Mesenchymal stem cell (in vitro differentiated cells and primary cell): Measurements from ENCODE around the gene CYP19A1.

ENCODE experiments used
- DNase-seq: peaks from one replicate; pipeline ENCODE4 v3.0.0-alpha.2; 2013
- H2AFZ ChIP-seq: one replicate; pipeline ENCODE4 v1.6.1; 2013; ENCODE audit warnings: low read depth, mild to moderate bottlenecking, control low read depth, inconsistent platforms, low read length, moderate library complexity
- H2AK5ac ChIP-seq: 2 replicates; pipeline ENCODE4 v1.6.1; 2013; ENCODE audit warnings: low read length, moderate library complexity, mild to moderate bottlenecking, inconsistent platforms; ENCODE audit not compliant: severe bottlenecking
- H2BK120ac ChIP-seq: one replicate; pipeline ENCODE4 v1.6.1; 2013; ENCODE audit warnings: low read depth, mild to moderate bottlenecking, inconsistent platforms, low read length, moderate library complexity
- H2BK12ac ChIP-seq, 2 experiments: one replicate each; pipeline ENCODE4 v1.6.1; 2013; ENCODE audit warnings: inconsistent platforms in 2 of 2, low read length in 2 of 2, mild to moderate bottlenecking in 2 of 2, moderate library complexity in 2 of 2, control low read depth in 1 of 2
- H2BK15ac ChIP-seq: one replicate; pipeline ENCODE4 v1.6.1; 2013; ENCODE audit warnings: mild to moderate bottlenecking, low read depth, inconsistent platforms; ENCODE audit not compliant: poor library complexity, severe bottlenecking
- H2BK5ac ChIP-seq: 2 replicates; pipeline ENCODE4 v1.6.1; 2013; ENCODE audit warnings: low read depth, mild to moderate bottlenecking, low read length, control low read depth, inconsistent platforms; ENCODE audit not compliant: poor library complexity, severe bottlenecking
- H3K14ac ChIP-seq, 2 experiments: one replicate each; pipeline ENCODE4 v1.6.1; 2013; ENCODE audit warnings: inconsistent platforms in 2 of 2, low read length in 2 of 2, control low read depth in 1 of 2, mild to moderate bottlenecking in 1 of 2, moderate library complexity in 1 of 2
- H3K18ac ChIP-seq, 2 experiments: one replicate each; pipeline ENCODE4 v1.6.1; 2013; ENCODE audit warnings: inconsistent platforms in 2 of 2, low read length in 2 of 2, control low read depth in 1 of 2, low read depth in 1 of 2, mild to moderate bottlenecking in 1 of 2
- H3K23ac ChIP-seq, 2 experiments: one replicate each; pipeline ENCODE4 v1.6.1; 2013; ENCODE audit warnings: inconsistent platforms in 2 of 2, low read length in 2 of 2, mild to moderate bottlenecking in 2 of 2, moderate library complexity in 2 of 2, control low read depth in 1 of 2
- H3K27ac ChIP-seq: 2 replicates; pipeline ENCODE4 v1.5.1; 2013; ENCODE audit warnings: mild to moderate bottlenecking, moderate library complexity, low read length, control low read depth, inconsistent platforms; ENCODE audit not compliant: poor library complexity, severe bottlenecking
- H3K27me3 ChIP-seq, 2 experiments: 2 replicates each; pipeline versions ENCODE4 v1.6.1 to v1.7.0; 2013; ENCODE audit warnings: low read length in 2 of 2, mild to moderate bottlenecking in 2 of 2, moderate library complexity in 2 of 2, control low read depth in 1 of 2, inconsistent platforms in 1 of 2; ENCODE audit not compliant: control insufficient read depth in 1 of 2, insufficient read depth in 1 of 2
- H3K36me3 ChIP-seq, 2 experiments: 2 replicates each; pipeline versions ENCODE4 v1.6.1 to v1.7.0; 2013; ENCODE audit warnings: low read length in 2 of 2, control low read depth in 1 of 2, inconsistent platforms in 1 of 2, low read depth in 1 of 2, mild to moderate bottlenecking in 1 of 2; ENCODE audit not compliant: insufficient read depth in 2 of 2, control insufficient read depth in 1 of 2
- H3K4ac ChIP-seq, 2 experiments: one replicate each; pipeline ENCODE4 v1.6.1; 2013; ENCODE audit warnings: inconsistent platforms in 2 of 2, low read length in 2 of 2, mild to moderate bottlenecking in 2 of 2, moderate library complexity in 2 of 2, control low read depth in 1 of 2, low read depth in 1 of 2
- H3K4me1 ChIP-seq: 2 replicates; pipeline ENCODE4 v1.6.1; 2013; ENCODE audit warnings: low read depth, low read length, control low read depth; ENCODE audit not compliant: control insufficient read depth, insufficient read depth
- H3K4me2 ChIP-seq: 2 replicates; pipeline ENCODE4 v1.6.1; 2013; ENCODE audit warnings: low read length, mild to moderate bottlenecking, inconsistent platforms; ENCODE audit not compliant: poor library complexity, severe bottlenecking
- H3K4me3 ChIP-seq, 2 experiments: 2 replicates each; pipeline versions ENCODE4 v1.5.1 to v1.7.0; 2013; ENCODE audit warnings: low read length in 2 of 2, mild to moderate bottlenecking in 2 of 2, control low read depth in 1 of 2, low read depth in 1 of 2; ENCODE audit not compliant: insufficient read depth in 1 of 2
- H3K79me1 ChIP-seq: replicated peaks from 2 replicates; pipeline ENCODE4 v1.6.1; 2013; ENCODE audit warnings: mild to moderate bottlenecking, control low read depth, low read length, inconsistent platforms; ENCODE audit not compliant: poor library complexity, severe bottlenecking
- H3K9ac ChIP-seq: 2 replicates; pipeline ENCODE4 v1.7.0; 2013; ENCODE audit warnings: mild to moderate bottlenecking, low read length, moderate library complexity
- H3K9me3 ChIP-seq: 2 replicates; pipeline ENCODE4 v1.7.0; 2013; ENCODE audit warnings: mild to moderate bottlenecking, low read length; ENCODE audit not compliant: control insufficient read depth
- H4K8ac ChIP-seq: one replicate; pipeline ENCODE4 v1.6.1; 2013; ENCODE audit warnings: inconsistent platforms, mild to moderate bottlenecking, low read length, moderate library complexity
- H4K91ac ChIP-seq: one replicate; pipeline ENCODE4 v1.6.1; 2013; ENCODE audit warnings: mild to moderate bottlenecking, low read length, inconsistent platforms
- WGBS: methylation state at CpG from one replicate; pipeline ENCODE4 v1.1.7; 2013; ENCODE audit warnings: mixed read lengths; 5-methylcytosine and 5-hydroxymethylcytosine counted together

The CYP19A1 gene

GRCh38 chr15:51333571-51333970 lies 4.8 kb downstream of the CYP19A1 start:
- no peak for DNase-seq
- Histone ChIP-seq H4K91ac (no peak overlapping the region), H3K4me3 (no peak overlapping the region), H3K4me2 (no peak overlapping the region), H2BK120ac (no peak overlapping the region), H3K27ac (no peak overlapping the region), H3K4me1 (no peaks in the 10 kb centered on the region), H3K9me3 (no peaks in the 10 kb centered on the region), H4K8ac (no peak overlapping the region), H3K27me3 (peaks cover 0 to 41% of the 10 kb centered on the region in 2 experiments), H2AK5ac (no peak overlapping the region), H2BK15ac (no peak overlapping the region), H3K23ac (no peak overlapping the region), H3K79me1 (no peaks in the 10 kb centered on the region), H3K14ac (no peak overlapping the region), H2BK12ac (no peak overlapping the region), H3K18ac (no peak overlapping the region), H3K36me3 (no peaks in the 10 kb centered on the region), H2AFZ (no peak overlapping the region), H3K4ac (no peak overlapping the region), H2BK5ac (no peak overlapping the region), H3K9ac (no peak overlapping the region)
- WGBS, result 91% methylated on average over 2 of the region's 2 CpGs

- Histone ChIP-seq H3K4me1 (no peaks in the 10 kb centered on the region), H3K14ac (no peak overlapping the region), H3K9ac (no peak overlapping the region), H3K4me3 (no peak overlapping the region), H3K27ac (no peak overlapping the region), H2BK12ac (no peak overlapping the region), H3K36me3 (no peaks in the 10 kb centered on the region), H2BK5ac (no peak overlapping the region), H2AK5ac (no peak overlapping the region), H3K18ac (no peak overlapping the region), H4K91ac (no peak overlapping the region), H3K4ac (no peak overlapping the region), H3K27me3 (peaks cover 0 to 31% of the 10 kb centered on the region in 2 experiments), H3K79me1 (no peaks in the 10 kb centered on the region), H2BK120ac (no peak overlapping the region), H2AFZ (no peak overlapping the region), H4K8ac (no peak overlapping the region), H3K4me2 (no peak overlapping the region), H3K23ac (no peak overlapping the region), H3K9me3 (no peaks in the 10 kb centered on the region), H2BK15ac (no peak overlapping the region)
- WGBS, result 80% methylated on average over 4 of the region's 4 CpGs
- no peak for DNase-seq
Observed at GRCh38 chr15:51332206-51333147, 5.9 kb downstream of the CYP19A1 start.

- no peak overlapping the region for H4K91ac ChIP-seq
- no peak overlapping the region for H3K4me2 ChIP-seq
- H3K27ac ChIP-seq, result no peak overlapping the region
- no peak overlapping the region for H2BK15ac ChIP-seq
- H2AK5ac ChIP-seq, result no peak overlapping the region
- H3K9ac ChIP-seq, result no peak overlapping the region
- DNase-seq, result no peak
- no peak overlapping the region for H2BK120ac ChIP-seq
- H3K18ac ChIP-seq, result no peak overlapping the region
- no peak overlapping the region for H2AFZ ChIP-seq
- peaks cover 0 to 29% of the 10 kb centered on the region in 2 experiments for H3K27me3 ChIP-seq
- no peak overlapping the region for H3K4me3 ChIP-seq
- no peak overlapping the region for H3K14ac ChIP-seq
- H3K79me1 ChIP-seq, result no peaks in the 10 kb centered on the region
- 35% methylated on average over 4 of the region's 5 CpGs for WGBS
- no peak overlapping the region for H3K23ac ChIP-seq
- no peaks in the 10 kb centered on the region for H3K4me1 ChIP-seq
- no peak overlapping the region for H3K4ac ChIP-seq
- no peak overlapping the region for H4K8ac ChIP-seq
- no peak overlapping the region for H2BK5ac ChIP-seq
- H3K9me3 ChIP-seq, result no peaks in the 10 kb centered on the region
- no peak overlapping the region for H2BK12ac ChIP-seq
- H3K36me3 ChIP-seq, result no peaks in the 10 kb centered on the region
Observed at GRCh38 chr15:51331141-51331540, 7.3 kb downstream of the CYP19A1 start.

- no peak for DNase-seq
- Histone ChIP-seq H2AK5ac (no peak overlapping the region), H2BK5ac (no peak overlapping the region)
Observed at GRCh38 chr15:51328926-51329325, 9.5 kb downstream of the CYP19A1 start.

More at GRCh38 chr15:51328926-51329325, 9.5 kb downstream of the CYP19A1 start:
- H4K91ac ChIP-seq, result no peak overlapping the region
- H2BK15ac ChIP-seq, result no peak overlapping the region
- 66% methylated on average over 4 of the region's 4 CpGs for WGBS
- H2BK12ac ChIP-seq, result no peak overlapping the region
- H3K14ac ChIP-seq, result peak overlapping the region in 1 of 2 experiments; percentile 18
- H3K79me1 ChIP-seq, result no peaks in the 10 kb centered on the region
- no peaks in the 10 kb centered on the region for H3K4me1 ChIP-seq
- no peaks in the 10 kb centered on the region for H3K36me3 ChIP-seq
- H3K4me3 ChIP-seq, result no peak overlapping the region
- H2BK120ac ChIP-seq, result no peak overlapping the region
- peaks cover 0 to 15% of the 10 kb centered on the region in 2 experiments for H3K27me3 ChIP-seq
- H3K27ac ChIP-seq, result no peak overlapping the region
- H3K18ac ChIP-seq, result no peak overlapping the region
- H4K8ac ChIP-seq, result no peak overlapping the region
- no peak overlapping the region for H3K9ac ChIP-seq
- H3K23ac ChIP-seq, result no peak overlapping the region
- H2AFZ ChIP-seq, result no peak overlapping the region
- H3K9me3 ChIP-seq, result no peaks in the 10 kb centered on the region
- H3K4me2 ChIP-seq, result no peak overlapping the region
- H3K4ac ChIP-seq, result no peak overlapping the region
